Activated T-cell treated with anti-CD3 and anti-CD28 coated beads for 1 hour (primary cell): ENCODE data around the gene NUP214.
"Not testable (repeated sequence)": the region's sequence is repeated elsewhere in the genome, so short reads cannot be mapped to it uniquely, and the experiment has no call there.

ENCODE experiments used
- DNase-seq: peaks from one replicate; pipeline ENCODE4 v3.0.0-alpha.2; 2020; ENCODE audit warnings: low read depth

Gene NUP214

GRCh38 chr9:131259916-131260597, 134.7 kb downstream of the NUP214 start:
- DNase-seq = no peak

- no peak for DNase-seq
These were observed 135.5 kb downstream of the NUP214 start for GRCh38 chr9:131260751-131261452.

- no peak for DNase-seq
These were observed 137.1 kb downstream of the NUP214 start for GRCh38 chr9:131262327-131263032.

GRCh38 chr9:131263033-131263343, 137.6 kb downstream of the NUP214 start:
- not testable (repeated sequence) for DNase-seq

GRCh38 chr9:131263701-131264100, 138.3 kb downstream of the NUP214 start:
- DNase-seq = no peak

GRCh38 chr9:131264231-131264630, 138.8 kb downstream of the NUP214 start:
- no peak for DNase-seq

GRCh38 chr9:131266266-131267229, 141.2 kb downstream of the NUP214 start:
- no peak for DNase-seq

- DNase-seq = no peak
These were observed 145.0 kb downstream of the NUP214 start for GRCh38 chr9:131270171-131271015.

GRCh38 chr9:131271016-131271273, 145.6 kb downstream of the NUP214 start:
- not testable (repeated sequence) for DNase-seq

GRCh38 chr9:131271506-131271931, 146.1 kb downstream of the NUP214 start:
- DNase-seq = no peak

GRCh38 chr9:131272212-131272611, 146.8 kb downstream of the NUP214 start:
- DNase-seq = no peak

GRCh38 chr9:131273146-131273855, 147.9 kb downstream of the NUP214 start:
- DNase-seq = no peak

GRCh38 chr9:131273856-131274673, 148.7 kb downstream of the NUP214 start:
- no peak for DNase-seq

GRCh38 chr9:131274674-131275331, 149.4 kb downstream of the NUP214 start:
- no peak for DNase-seq

GRCh38 chr9:131275332-131276093, 150.1 kb downstream of the NUP214 start:
- DNase-seq = no peak

GRCh38 chr9:131276094-131276888, 150.9 kb downstream of the NUP214 start, which contains the start of gene FAM78A:
FAM78A (minus strand) TSS chr9:131276510; CDS start chr9:131276179, 331 bp downstream.
- no peak for DNase-seq

GRCh38 chr9:131276891-131277286, 151.5 kb downstream of the NUP214 start:
- DNase-seq = no peak
